ENCODE results near the gene METTL16.
"Not testable (repeated sequence)": the region's sequence is repeated elsewhere in the genome, so short reads cannot be mapped to it uniquely, and the experiment has no call there.

Gene METTL16

GRCh38 chr17:2449486-2449885, 62.2 kb downstream of the METTL16 start:
- no peak for DNase-seq

- not testable (repeated sequence) for DNase-seq
These were observed 64.2 kb downstream of the METTL16 start for GRCh38 chr17:2447479-2447878.

GRCh38 chr17:2445638-2446037, 66.0 kb downstream of the METTL16 start:
- DNase-seq = no peak

- no peak for DNase-seq
These were observed 67.3 kb downstream of the METTL16 start for GRCh38 chr17:2444382-2444781.

GRCh38 chr17:2442166-2442565, 69.5 kb downstream of the METTL16 start:
- DNase-seq = no peak

- DNase-seq = no peak
These were observed 70.8 kb downstream of the METTL16 start for GRCh38 chr17:2440930-2441329.

- not testable (repeated sequence) for DNase-seq
These were observed 71.7 kb downstream of the METTL16 start for GRCh38 chr17:2439997-2440396.

GRCh38 chr17:2438823-2439222, 72.9 kb downstream of the METTL16 start:
- no peak for DNase-seq

GRCh38 chr17:2436316-2436905, 75.3 kb downstream of the METTL16 start:
- no peak for DNase-seq

- no peak for DNase-seq
These were observed 75.8 kb downstream of the METTL16 start for GRCh38 chr17:2435862-2436261.

GRCh38 chr17:2435181-2435741, 76.4 kb downstream of the METTL16 start:
- DNase-seq = no peak

- DNase-seq = no peak
These were observed 78.0 kb downstream of the METTL16 start for GRCh38 chr17:2433696-2434095.

GRCh38 chr17:2427910-2428309, 83.8 kb downstream of the METTL16 start:
- DNase-seq = no peak

- no peak for DNase-seq
These were observed 84.5 kb downstream of the METTL16 start for GRCh38 chr17:2427215-2427614.

- no peak for DNase-seq
These were observed 88.4 kb downstream of the METTL16 start for GRCh38 chr17:2423271-2423670.

GRCh38 chr17:2421315-2422147, 90.2 kb downstream of the METTL16 start:
- no peak for DNase-seq

GRCh38 chr17:2420176-2420575, 91.5 kb downstream of the METTL16 start:
- no peak for DNase-seq

- DNase-seq = no peak
These were observed 92.2 kb downstream of the METTL16 start for GRCh38 chr17:2419486-2419885.

- DNase-seq = no peak
These were observed 93.1 kb downstream of the METTL16 start for GRCh38 chr17:2418572-2418971.

GRCh38 chr17:2416010-2416734, 95.5 kb downstream of the METTL16 start:
- peak; percentile 14 for DNase-seq

- DNase-seq = no peak
These were observed 96.6 kb downstream of the METTL16 start for GRCh38 chr17:2415081-2415480.

- no peak for DNase-seq
These were observed 97.1 kb downstream of the METTL16 start for GRCh38 chr17:2414446-2415064.

- no peak for DNase-seq
These were observed 99.1 kb downstream of the METTL16 start for GRCh38 chr17:2412561-2413021.
